Measurements from ENCODE around the gene KICS2.
"Not testable (repeated sequence)": the region's sequence is repeated elsewhere in the genome, so short reads cannot be mapped to it uniquely, and the experiment has no call there.

KICS2 gene

DNA sequence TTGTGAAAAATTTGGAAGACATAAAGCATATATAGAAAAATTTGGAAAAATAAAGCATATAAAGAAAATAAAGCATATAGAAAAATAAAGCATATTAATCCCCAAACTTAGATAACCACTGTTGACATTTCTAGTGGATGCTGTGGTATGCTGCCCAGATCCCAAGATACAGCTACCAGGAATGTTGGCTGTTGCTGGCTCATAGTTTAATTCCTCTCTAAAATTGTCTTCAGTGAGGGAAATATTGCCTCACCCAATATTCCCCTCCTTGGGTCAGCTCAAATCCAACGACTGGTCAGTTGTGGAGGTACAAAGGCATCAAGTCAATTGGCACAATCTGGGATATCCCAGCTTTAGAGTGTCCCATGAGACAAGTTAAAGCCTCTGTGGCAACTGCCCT, 10.1 kb upstream of the KICS2 start:
- no peaks in the 10 kb centered on the region for H3K4me1 Mint-ChIP-seq

DNA sequence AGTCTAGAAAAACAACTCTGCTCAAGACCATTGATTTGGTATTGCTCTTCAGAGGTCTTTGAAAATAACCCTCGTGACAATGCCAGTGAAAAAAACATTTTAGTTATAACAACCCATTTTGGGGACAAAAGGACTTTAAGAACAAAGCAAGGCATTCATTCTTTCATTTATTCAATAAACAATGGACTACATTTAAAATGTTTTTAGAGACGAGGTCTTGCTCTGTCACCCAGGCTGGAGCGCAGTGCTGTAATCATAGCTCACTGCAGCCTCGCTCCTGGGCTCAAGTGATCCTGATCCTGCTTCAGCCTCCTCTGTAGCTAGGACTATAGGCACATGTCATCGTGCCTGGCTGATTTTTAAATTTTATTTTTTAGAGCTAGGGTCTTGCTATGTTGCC, 7.7 kb upstream of the KICS2 start:
- H3K36me3 Mint-ChIP-seq (ENCODE audit: low read depth): no peaks in the 10 kb centered on the region
- H3K4me3 Mint-ChIP-seq: no peak overlapping the region
- DNase-seq: no peak
- H3K9me3 Mint-ChIP-seq: no peaks in the 10 kb centered on the region
- H3K27me3 Mint-ChIP-seq: peaks cover 24% of the 10 kb centered on the region
- no peak overlapping the region for H3K27ac Mint-ChIP-seq
- no peaks in the 10 kb centered on the region for H3K4me1 Mint-ChIP-seq
- no peak for ATAC-seq

More for the DNA sequence above, 10.1 kb upstream of the KICS2 start:
- ATAC-seq (no peak), DNase-seq (no peak)
- peaks cover 21% of the 10 kb centered on the region for H3K27me3 Mint-ChIP-seq
- H3K4me3 Mint-ChIP-seq: no peak overlapping the region
- no peaks in the 10 kb centered on the region for H3K36me3 Mint-ChIP-seq (ENCODE audit: low read depth)
- no peaks in the 10 kb centered on the region for H3K9me3 Mint-ChIP-seq
- H3K27ac Mint-ChIP-seq: no peak overlapping the region

DNA sequence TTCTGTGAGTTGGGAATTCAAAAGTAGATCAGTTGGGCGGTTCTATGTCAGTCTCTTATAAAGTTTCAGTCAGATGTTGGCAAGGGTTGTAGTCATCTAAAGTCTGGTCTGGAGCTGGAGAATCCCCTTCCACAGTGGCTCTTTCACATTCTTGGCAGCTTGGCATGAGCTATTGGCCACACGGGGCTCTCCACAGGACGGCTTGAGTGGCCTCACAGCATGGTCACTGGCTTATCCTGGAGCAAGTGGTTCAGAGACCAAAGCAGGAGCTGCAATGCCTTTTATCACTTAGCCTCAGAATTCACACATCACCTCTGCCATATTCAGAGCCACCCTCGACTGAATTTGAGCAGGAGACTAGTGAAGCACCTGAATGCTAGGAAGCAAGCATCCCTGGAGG, 7.1 kb upstream of the KICS2 start:
- H3K36me3 Mint-ChIP-seq (ENCODE audit: low read depth): no peaks in the 10 kb centered on the region
- no peak for ATAC-seq
- no peak overlapping the region for H3K27ac Mint-ChIP-seq
- H3K4me3 Mint-ChIP-seq: no peak overlapping the region
- DNase-seq: no peak
- no peaks in the 10 kb centered on the region for H3K4me1 Mint-ChIP-seq
- peaks cover 20% of the 10 kb centered on the region for H3K27me3 Mint-ChIP-seq
- no peaks in the 10 kb centered on the region for H3K9me3 Mint-ChIP-seq

GRCh38 chr12:64225626-64226025, 3.5 kb upstream of the KICS2 start:
- peaks cover 13% of the 10 kb centered on the region for H3K4me1 Mint-ChIP-seq
- ATAC-seq (no peak), DNase-seq (no peak)
- H3K27ac Mint-ChIP-seq: no peak overlapping the region
- H3K27me3 Mint-ChIP-seq: peaks cover 16% of the 10 kb centered on the region
- no peak overlapping the region for H3K4me3 Mint-ChIP-seq
- no peaks in the 10 kb centered on the region for H3K36me3 Mint-ChIP-seq (ENCODE audit: low read depth)
- no peaks in the 10 kb centered on the region for H3K9me3 Mint-ChIP-seq

DNA sequence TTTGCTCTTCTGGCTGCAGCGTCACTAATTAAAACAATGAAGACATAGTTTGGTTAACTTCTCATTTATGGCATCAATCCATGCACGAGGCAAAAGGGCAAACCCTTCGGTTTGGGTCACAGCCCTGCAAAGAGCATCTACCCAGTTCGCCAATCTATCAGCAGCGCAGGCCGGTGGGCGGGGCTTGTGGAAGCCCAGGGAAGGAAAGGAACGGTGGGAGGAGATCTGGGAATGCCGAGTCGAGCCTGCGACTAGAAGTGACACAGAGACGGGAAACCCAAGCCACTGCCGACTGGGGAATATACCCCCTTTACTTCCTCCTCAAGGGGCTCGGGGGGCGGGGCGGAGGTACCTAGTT, 466 bp downstream of the KICS2 start:
- peak overlapping the region; percentile 98 for H3K27ac Mint-ChIP-seq
- H3K27me3 Mint-ChIP-seq: peaks cover 3% of the 10 kb centered on the region
- H3K4me3 Mint-ChIP-seq: peak overlapping the region; percentile 98
- DNase-seq (peak; percentile 69), ATAC-seq (peak; percentile 48)
- peaks cover 2% of the 10 kb centered on the region for H3K36me3 Mint-ChIP-seq (ENCODE audit: low read depth)
- H3K4me1 Mint-ChIP-seq: peaks cover 37% of the 10 kb centered on the region
- H3K9me3 Mint-ChIP-seq: no peaks in the 10 kb centered on the region

GRCh38 chr12:64220046-64220445, 2.0 kb downstream of the KICS2 start:
- DNase-seq (no peak), ATAC-seq (no peak)
- Mint-ChIP-seq H3K4me3 (peak overlapping the region; percentile 39), H3K9me3 (no peaks in the 10 kb centered on the region), H3K4me1 (peaks cover 37% of the 10 kb centered on the region), H3K27ac (no peak overlapping the region), H3K27me3 (peaks cover under 1% of the 10 kb centered on the region), H3K36me3 (ENCODE audit: low read depth) (peaks cover 9% of the 10 kb centered on the region)

- H3K27ac Mint-ChIP-seq: peak overlapping the region; percentile 46
- H3K4me3 Mint-ChIP-seq: peak overlapping the region; percentile 34
- H3K9me3 Mint-ChIP-seq: no peaks in the 10 kb centered on the region
- H3K27me3 Mint-ChIP-seq: no peaks in the 10 kb centered on the region
- peaks cover 37% of the 10 kb centered on the region for H3K4me1 Mint-ChIP-seq
- ATAC-seq (no peak), DNase-seq (no peak)
- H3K36me3 Mint-ChIP-seq (ENCODE audit: low read depth): peaks cover 10% of the 10 kb centered on the region
These were observed 3.0 kb downstream of the KICS2 start for GRCh38 chr12:64219145-64219544.

- Mint-ChIP-seq H3K9me3 (no peaks in the 10 kb centered on the region), H3K4me3 (peak overlapping the region; percentile 15), H3K36me3 (ENCODE audit: low read depth) (peaks cover 14% of the 10 kb centered on the region), H3K27me3 (no peaks in the 10 kb centered on the region), H3K4me1 (peaks cover 37% of the 10 kb centered on the region), H3K27ac (peak overlapping the region; percentile 62)
- ATAC-seq (no peak), DNase-seq (no peak)
These were observed 3.5 kb downstream of the KICS2 start for GRCh38 chr12:64218597-64218996.

GRCh38 chr12:64217643-64218042, 4.5 kb downstream of the KICS2 start:
- ATAC-seq, H3K27me3 Mint-ChIP-seq, DNase-seq, H3K4me3 Mint-ChIP-seq, H3K9me3 Mint-ChIP-seq: not testable (repeated sequence)
- Mint-ChIP-seq H3K27ac (peak overlapping the region; percentile 59), H3K36me3 (ENCODE audit: low read depth) (peaks cover 20% of the 10 kb centered on the region), H3K4me1 (peaks cover 37% of the 10 kb centered on the region)

DNA sequence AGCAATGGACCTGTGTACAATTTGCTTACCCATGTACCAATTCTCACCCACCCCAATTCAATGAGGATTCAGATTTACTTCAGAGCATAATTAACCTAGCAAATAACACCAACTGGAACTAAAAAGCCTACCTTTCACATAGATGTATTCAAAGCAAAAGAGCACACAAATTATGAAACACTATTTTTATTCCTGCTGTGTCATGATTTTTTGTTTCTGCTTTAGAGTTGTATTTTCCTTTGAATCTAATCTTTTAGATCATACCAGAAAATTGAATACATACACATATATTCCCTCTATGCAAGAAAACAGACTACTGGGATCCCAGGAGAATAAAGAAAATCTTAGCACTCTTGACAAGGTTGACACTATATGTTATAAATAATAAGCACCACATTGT, 5.9 kb downstream of the KICS2 start:
- Mint-ChIP-seq H3K4me1 (peaks cover 29% of the 10 kb centered on the region), H3K27ac (no peak overlapping the region), H3K27me3 (no peaks in the 10 kb centered on the region), H3K4me3 (no peak overlapping the region), H3K36me3 (ENCODE audit: low read depth) (peaks cover 29% of the 10 kb centered on the region), H3K9me3 (no peaks in the 10 kb centered on the region)
- ATAC-seq (no peak), DNase-seq (no peak)

DNA sequence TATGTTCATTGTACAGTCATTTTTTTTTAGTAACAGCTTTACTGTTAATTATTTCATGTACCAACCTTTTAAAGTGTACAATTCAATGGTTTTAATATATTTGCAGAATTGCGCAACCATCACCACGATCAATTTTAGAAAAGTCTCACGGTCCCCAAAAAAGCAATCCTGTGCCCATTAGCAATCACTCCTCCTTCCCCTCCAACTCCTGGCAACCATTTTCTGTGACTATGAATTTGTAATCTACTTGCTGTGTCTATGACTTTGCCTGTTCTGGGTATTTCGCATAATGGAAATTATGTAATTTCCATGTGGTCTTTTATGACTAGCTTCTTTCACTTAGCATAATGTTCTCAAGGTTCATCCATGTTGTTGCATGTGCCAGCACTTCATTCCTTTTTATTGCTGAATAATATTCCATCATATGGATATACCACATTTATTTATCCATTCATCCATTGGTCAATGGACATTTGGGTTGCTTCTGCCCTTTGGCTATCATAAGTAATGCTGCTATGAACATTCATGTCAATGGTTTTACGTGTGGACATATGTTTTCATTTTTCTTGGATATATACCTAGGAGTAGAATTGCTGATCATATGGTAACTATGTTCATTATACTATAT, 9.9 kb downstream of the KICS2 start:
- DNase-seq (no peak), ATAC-seq (no peak)
- Mint-ChIP-seq H3K4me1 (no peaks in the 10 kb centered on the region), H3K27ac (no peak overlapping the region), H3K27me3 (no peaks in the 10 kb centered on the region), H3K9me3 (no peaks in the 10 kb centered on the region), H3K36me3 (ENCODE audit: low read depth) (peaks cover 31% of the 10 kb centered on the region), H3K4me3 (no peak overlapping the region)

DNA sequence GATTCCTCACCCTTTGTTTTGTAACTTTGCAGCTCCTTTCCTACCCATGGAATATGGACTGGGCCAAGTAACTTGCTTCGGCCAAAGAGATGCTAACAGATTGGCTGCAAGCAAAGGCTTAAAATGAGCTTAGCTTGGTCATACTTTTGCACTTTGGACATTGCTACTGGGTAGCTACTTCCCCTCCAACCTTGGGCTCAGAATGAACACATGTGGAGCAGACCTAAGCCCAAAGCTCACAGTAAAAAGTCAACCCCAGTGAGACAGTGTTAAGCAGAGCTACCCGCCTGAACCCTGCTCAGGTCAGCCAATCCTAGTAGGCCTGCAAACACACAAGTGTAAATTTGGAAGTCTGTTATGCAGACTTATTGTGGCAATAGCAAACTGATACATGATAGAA, 14.6 kb downstream of the KICS2 start:
- Mint-ChIP-seq H3K27ac (no peak overlapping the region), H3K4me1 (peaks cover 3% of the 10 kb centered on the region), H3K9me3 (peaks cover 5% of the 10 kb centered on the region), H3K4me3 (no peak overlapping the region), H3K36me3 (ENCODE audit: low read depth) (peaks cover 38% of the 10 kb centered on the region), H3K27me3 (no peaks in the 10 kb centered on the region)
- DNase-seq (no peak), ATAC-seq (no peak)

DNA sequence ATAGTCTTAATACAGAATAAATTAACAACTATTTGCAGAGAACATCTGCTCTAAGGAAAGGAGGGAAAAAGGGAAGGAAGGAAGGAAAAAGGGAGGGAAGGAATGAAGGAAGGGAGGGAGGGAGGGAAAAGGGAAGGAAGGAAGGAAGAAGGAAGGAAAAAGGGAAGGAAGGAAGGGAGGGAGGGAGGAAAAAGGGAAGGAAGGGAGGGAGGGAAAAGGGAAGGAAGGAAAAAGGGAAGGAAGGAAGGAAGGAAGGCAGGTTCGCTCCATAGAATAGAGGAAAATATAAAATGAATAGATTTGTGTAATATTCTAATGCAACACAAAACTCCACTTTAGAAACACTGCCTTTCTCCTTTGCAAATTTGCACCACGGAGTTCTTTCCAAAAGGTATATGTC, 16.6 kb downstream of the KICS2 start:
- H3K36me3 Mint-ChIP-seq (ENCODE audit: low read depth): peaks cover 39% of the 10 kb centered on the region
- ATAC-seq: no peak

GRCh38 chr12:64203775-64204174, 18.3 kb downstream of the KICS2 start:
- H3K9me3 Mint-ChIP-seq: peaks cover 9% of the 10 kb centered on the region
- H3K4me1 Mint-ChIP-seq: peaks cover 3% of the 10 kb centered on the region
- no peak overlapping the region for H3K27ac Mint-ChIP-seq
- DNase-seq: no peak
- H3K27me3 Mint-ChIP-seq: no peaks in the 10 kb centered on the region
- H3K36me3 Mint-ChIP-seq (ENCODE audit: low read depth): peaks cover 35% of the 10 kb centered on the region
- H3K4me3 Mint-ChIP-seq: no peak overlapping the region
- ATAC-seq: no peak

More for the DNA sequence above, 16.6 kb downstream of the KICS2 start:
- Mint-ChIP-seq H3K4me1 (peaks cover 3% of the 10 kb centered on the region), H3K4me3 (no peak overlapping the region), H3K27ac (no peak overlapping the region), H3K27me3 (no peaks in the 10 kb centered on the region), H3K9me3 (peaks cover 9% of the 10 kb centered on the region)
- no peak for DNase-seq

DNA sequence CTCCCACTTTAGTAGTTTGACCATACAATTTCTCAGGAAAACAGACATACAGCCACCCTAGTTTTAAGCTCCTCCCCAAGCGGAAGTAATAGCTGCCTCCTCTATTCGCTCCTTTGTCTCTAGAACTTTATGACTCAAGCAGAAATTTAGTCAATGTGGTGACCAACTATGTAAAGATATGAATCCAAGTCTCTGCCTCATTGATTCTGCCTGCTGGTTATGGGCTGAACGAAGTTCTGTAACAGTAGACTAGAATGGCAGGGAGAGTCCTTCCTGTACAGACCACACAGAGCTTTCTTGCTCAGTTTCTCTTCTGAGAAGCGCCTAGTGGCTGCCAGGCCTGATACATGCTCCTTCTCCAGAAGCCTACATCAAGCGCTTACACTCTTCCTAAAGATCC, 19.1 kb downstream of the KICS2 start:
- Mint-ChIP-seq H3K36me3 (ENCODE audit: low read depth) (peaks cover 35% of the 10 kb centered on the region), H3K27ac (no peak overlapping the region), H3K27me3 (no peaks in the 10 kb centered on the region), H3K9me3 (peaks cover 9% of the 10 kb centered on the region), H3K4me1 (peaks cover 3% of the 10 kb centered on the region), H3K4me3 (no peak overlapping the region)
- ATAC-seq (no peak), DNase-seq (no peak)

DNA sequence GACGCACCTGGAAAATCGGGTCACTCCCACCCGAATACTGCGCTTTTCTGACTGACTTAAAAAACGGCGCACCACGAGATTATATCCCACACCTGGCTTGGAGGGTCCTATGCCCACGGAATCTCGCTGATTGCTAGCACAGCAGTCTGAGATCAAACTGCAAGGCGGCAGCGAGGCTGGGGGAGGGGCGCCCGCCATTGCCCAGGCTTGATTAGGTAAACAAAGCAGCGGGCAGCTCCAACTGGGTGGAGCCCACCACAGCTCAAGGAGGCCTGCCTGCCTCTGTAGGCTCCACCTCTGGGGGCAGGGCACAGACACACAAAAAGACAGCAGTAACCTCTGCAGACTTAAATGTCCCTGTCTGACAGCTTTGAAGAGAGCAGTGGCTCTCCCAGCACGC, 26.3 kb downstream of the KICS2 start:
- H3K4me1 Mint-ChIP-seq, H3K27me3 Mint-ChIP-seq, H3K4me3 Mint-ChIP-seq, H3K27ac Mint-ChIP-seq, H3K9me3 Mint-ChIP-seq, DNase-seq, ATAC-seq: not testable (repeated sequence)
- peaks cover 25% of the 10 kb centered on the region for H3K36me3 Mint-ChIP-seq (ENCODE audit: low read depth)
